RPMI7951 (cell line): ENCODE results near the gene ADH5. TPM values are rescaled to one million over a fixed set of nuclear protein-coding genes. Genes with fewer than 3 reads are reported as not detected.
"Not testable (repeated sequence)": the region's sequence is repeated elsewhere in the genome, so short reads cannot be mapped to it uniquely, and the experiment has no call there.

Experiments
- DNase-seq: peaks from one replicate; pipeline ENCODE4 v3.0.0-alpha.2; 2012; ENCODE audit warnings: low read depth
- total RNA-seq: library from RNA; depleted of rRNA; stranded (reverse); fragments of >200 nt; shearing (Covaris generic); gene quantifications from 2 replicates; pipeline ENCODE4 v1.2.3, GENCODE V29; 2014

The ADH5 gene
- total RNA-seq, 1 experiment from 2014 or later: 165 TPM

DNA sequence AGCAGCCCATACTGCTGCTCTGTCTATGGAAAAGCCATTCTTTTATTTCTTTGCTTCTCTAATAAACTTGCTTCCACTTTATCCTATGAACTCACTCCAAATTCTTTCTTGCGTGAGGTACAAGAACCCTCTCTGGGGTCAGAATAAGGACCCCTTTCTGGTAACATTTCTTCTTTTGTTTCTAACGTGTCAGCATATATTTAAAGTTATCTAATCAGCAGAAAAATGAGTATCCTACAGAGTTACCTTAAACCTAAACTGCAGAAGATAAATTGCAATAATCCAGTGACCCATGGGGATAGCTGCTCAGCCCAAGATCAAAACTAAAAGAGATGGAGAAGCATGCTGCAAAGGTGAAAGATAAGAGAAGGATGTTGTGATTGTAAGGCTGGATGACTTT, 4.0 kb downstream of the ADH5 start:
- no peak for DNase-seq

DNA sequence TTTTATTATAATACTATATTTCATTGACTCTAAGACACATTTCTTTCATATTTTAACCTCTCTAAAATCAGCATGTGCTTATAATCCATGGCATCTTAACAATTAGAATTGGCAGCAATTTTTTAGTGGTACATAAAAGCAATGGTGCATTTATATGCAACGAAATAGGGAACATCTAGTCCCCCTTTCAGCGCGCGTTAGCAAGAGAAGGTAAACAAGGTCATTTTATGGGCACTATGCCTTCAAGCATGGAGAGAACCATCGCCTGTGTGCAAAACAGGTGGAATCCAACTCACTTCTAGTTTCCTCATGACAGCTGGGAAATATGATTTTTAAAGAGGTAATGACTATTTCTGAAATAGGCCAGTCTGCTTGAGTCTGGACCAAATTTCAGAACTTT, 6.4 kb downstream of the ADH5 start:
- no peak for DNase-seq

DNA sequence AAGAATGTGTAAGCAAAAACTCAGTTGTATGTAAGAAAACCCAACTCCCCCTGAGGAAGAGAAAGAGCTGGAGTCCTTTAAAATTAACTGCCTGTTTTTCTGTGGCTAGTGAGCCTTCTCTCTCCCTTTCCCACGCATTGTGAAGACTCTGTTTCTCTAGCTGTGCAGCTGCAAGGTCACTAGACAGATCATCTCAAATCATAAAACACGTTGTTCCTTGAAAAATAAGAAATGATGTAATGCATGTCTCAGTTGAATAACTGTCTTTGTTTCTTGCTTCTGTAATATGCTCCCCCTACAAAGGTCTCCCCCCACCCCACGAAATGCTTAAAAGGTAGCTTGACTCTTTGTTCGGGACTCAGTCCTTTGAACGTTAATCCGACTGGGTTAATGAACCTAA, 7.7 kb downstream of the ADH5 start:
- not testable (repeated sequence) for DNase-seq

DNA sequence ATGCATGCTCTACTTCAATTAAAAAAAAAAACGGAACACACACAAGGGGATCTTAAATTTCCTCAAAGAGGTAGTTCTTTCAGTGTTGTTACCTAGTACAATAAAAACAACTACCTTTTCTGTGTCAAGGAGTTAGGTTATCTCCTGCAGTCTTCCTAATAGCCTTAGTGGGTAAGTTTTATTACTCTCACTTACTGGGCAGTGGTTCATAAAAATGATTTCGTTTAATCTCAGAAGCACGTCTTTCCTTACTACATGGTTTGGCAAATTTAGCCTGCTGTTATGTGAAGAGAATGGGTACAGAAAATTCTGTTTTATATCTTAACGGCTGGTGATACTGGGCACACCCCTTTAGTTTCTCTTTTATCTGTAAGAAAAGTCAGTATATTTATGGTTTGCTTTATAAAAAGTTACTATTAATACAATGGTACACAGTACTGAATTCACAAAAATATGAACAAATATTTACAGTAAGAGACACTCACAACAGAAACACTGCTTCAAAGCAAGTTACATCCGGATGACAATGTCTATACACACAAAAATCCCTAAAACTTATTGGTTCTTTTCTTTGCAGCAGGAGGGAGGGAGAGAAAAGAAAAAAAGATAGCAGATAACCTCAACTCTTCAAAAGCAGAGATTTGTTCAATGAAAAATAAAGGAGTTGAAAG, 8.8 kb downstream of the ADH5 start:
- DNase-seq: no peak

DNA sequence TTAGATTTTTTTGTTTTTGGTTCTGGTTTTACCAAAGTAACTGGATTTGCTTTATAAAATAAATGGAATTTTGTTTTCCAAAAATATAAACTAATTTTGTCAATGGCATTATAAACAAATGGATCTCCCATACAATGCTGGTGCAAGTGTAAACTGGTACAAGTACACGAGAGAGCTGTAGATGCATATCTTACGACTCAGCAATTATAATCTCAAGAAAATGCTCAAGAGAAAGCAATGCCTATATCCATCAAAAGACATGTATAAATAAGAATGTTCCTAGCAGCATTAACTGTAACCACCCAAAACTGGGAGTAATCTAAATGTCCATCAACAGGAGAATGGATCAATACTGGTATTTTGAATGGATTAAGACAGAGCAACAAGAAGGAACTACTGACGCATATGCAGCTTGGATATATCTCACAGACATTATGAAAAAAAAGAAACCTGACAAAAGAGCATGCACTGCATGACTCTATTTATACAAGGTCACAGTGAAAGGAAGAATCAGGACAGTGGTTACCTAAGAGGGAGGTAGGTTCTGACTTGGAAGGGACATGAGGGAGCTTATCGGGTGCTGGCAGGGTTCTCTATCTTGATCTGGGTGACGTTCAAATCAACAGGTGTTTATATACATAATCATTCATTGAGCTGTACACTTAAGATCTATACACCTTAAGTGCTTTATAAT, 9.5 kb downstream of the ADH5 start:
- no peak for DNase-seq

DNA sequence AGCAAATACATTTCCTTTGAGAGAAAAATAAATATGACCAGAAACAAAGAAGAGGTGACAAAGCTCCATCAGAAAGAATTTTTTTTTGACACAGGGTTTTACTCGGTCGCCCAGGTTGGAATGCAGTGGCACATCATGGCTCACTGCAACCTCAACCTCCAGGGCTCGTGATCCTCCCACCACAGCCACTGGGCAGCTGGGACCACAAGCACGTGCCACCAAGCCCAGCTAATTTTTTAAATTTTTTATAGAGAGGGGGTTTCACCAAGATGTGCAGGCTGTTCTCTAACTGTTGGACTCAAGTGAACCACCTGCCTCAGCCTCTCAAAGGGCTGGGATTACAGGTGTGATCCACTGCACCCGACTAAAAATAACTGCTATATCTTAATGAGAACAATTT, 10.3 kb downstream of the ADH5 start:
- no peak for DNase-seq

DNA sequence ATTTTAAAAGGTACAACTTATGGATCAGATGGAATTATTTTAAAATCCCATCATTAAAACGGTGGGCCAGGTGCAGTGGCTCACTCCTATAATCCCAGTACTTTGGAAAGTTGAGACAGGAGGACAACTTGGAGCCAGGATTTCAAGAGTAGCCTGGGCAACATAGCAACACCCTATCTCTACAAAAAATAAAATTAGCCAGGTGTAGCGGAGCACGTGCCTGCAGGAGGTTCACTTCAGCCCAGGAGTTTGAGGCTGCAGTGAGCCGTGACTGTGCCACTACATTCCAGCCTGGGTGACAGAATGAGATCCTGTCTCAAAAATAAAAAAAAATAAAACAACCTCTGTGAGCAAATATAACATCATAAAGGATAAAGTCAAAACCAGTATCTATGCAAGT, 11.4 kb downstream of the ADH5 start:
- DNase-seq: no peak

DNA sequence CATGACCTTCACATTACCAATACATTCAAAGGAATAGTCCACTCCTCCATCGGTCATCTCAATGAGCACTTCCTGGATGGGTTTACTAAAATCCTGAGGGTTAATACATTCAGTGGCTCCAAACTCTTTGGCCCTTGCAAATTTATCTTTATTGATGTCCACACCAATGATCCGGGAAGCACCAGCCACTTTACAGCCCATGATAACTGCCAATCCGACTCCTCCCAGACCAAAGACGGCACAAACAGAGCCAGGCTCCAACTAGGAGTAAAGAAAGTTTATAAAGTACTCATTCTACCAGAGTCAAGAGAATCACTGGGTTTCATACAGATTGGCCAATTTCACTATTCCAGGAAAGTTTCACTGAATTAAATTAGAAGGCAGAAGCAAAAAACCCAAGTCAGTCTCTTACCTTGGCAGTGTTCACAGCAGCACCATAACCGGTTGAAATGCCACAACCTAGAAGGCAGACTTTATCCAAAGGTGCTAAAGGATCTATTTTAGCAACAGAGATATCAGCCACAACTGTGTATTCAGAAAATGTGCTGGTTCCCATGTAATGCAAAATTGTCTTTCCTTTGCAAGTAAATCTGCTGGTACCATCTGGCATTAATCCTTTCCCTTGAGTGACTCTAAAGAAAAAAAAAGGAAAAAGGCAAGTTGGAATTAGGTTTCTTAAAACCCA, 12.2 kb downstream of the ADH5 start:
- DNase-seq: no peak

DNA sequence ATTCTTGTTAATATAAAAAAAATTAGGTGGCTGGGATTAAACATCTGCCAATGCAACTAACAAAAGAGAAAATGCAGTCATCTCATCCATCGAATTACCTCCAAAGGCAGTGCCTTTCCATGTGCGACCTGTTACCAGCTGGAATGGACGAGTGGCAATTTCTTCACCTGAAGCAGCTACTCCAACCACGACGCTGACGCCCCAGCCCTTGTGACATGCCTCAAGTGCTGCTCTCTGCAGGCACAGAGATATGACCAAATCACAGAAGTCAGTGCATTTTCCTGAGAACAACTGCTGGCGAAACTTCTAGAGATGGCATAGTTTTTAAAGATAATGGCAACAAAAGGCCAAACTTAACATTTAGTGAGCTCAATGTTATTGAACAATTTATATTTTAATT, 13.8 kb downstream of the ADH5 start:
- DNase-seq: no peak

DNA sequence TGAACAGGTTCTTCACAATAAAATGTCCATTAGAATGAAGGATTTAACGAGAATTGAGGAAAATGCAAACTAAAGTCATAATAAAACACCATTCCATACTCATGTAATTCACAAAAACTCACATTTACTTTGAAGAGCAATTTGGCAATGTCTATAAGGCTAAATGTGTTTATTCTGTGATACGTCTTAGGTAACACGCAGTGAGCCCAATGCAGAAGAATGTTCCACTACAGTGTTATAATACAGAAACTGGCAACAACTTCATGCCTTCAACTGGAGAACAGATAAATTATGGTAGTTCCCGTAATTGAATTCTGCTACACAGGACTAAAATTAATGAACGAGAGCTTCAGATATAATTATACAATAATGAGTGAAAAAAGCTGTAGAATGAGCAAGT, 17.4 kb downstream of the ADH5 start:
- no peak for DNase-seq

DNA sequence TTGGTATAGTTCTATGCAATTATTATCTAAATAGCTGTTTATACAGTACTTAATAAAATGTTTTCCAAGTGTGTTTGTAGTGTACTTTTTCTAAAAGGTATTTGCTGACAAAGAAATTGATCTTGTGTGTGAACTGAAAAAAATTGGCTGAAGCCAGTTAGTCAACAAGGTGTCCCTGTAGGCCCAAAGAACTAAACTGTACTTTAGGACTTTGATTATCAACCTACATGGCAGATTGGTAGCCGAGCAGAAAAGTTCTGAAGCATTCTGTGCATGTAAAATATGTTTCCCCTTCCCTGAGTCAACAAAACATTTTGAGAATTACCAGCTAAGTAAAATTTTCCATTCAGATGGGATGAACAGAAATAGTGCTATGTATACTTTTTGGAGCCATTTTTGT, 21.0 kb downstream of the ADH5 start:
- DNase-seq: no peak

DNA sequence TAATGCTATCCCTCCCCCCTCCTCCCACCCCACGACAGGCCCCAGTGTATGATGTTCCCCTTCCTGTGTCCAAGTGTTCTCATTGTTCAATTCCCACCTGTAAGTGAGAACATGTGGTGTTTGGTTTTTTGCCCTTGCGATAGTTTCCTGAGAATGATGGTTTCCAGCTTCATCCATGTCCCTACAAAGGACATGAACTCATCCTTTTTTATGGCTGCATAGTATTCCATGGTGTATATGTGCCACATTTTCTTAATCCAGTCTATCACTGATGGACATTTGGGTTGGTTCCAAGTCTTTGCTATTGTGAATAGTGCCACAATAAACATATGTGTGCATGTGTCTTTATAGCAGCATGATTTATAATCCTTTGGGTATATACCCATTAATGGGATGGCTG, 23.1 kb downstream of the ADH5 start:
- DNase-seq: not testable (repeated sequence)

DNA sequence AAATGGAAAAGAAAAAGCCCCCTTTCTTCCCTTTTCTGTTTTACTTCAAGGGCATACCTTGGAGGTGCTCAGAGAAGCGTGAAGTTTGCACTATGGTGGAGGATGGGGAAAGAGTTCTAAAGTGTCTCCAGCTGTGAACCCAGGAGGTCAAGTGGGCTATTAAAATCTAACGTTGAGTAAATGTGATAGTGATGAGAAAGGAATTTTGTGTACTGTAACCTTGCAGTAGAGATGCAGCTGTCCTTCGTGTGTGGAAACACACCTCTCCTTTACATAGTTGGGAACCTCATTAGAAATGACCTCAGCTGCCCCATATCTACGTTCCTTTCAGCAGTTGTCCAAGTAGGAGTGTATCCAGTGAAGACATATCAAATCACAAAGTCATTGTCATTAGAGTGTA, 26.5 kb downstream of the ADH5 start:
- DNase-seq: no peak

DNA sequence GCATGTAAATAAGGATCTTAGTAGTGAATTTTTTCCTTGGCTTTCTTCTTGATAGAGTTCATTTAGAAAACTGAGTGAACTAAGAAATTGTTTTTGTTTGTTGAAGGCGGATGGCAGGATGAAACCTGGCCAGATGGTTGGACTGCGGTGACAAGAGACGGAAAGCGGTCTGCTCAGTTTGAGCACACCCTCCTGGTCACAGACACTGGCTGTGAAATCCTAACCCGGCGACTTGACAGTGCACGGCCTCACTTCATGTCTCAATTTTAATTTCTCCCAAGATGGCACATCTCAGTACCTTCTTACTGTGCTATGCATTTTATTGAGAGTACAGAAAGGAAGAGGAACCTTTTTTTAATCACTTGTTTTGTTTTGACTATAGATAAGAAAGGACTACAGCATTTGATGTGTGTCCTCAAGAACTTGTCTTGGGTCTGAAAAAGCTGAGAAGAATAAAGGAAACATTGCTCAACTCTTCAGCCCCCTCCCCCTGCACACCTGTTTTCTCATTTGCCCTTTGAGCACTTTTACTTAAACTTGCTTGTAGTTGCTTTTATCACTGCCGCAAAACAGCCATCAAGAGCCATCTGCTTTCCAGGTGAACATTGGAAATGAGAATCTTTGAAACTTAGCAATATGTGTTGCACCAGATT, 27.4 kb downstream of the ADH5 start:
- no peak for DNase-seq

DNA sequence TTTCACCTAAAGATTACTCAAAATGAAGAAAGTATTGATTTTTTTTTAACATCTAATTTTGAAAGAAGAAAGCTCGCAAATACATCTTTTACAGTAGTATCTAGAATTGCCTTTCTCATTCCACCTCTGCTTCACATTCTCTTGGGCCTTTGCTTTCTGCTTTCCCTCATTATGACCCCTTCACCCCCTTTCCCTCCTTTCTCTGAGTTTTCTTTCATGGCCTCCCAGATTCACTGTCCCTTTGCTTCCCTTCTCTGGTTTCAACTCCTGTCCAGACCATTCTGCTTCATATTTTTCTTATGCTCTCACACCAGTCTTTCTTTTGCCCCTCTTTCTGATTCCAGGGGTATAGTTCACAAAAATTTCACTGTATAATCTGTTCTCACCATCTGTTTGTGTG, 29.0 kb downstream of the ADH5 start:
- DNase-seq: no peak

DNA sequence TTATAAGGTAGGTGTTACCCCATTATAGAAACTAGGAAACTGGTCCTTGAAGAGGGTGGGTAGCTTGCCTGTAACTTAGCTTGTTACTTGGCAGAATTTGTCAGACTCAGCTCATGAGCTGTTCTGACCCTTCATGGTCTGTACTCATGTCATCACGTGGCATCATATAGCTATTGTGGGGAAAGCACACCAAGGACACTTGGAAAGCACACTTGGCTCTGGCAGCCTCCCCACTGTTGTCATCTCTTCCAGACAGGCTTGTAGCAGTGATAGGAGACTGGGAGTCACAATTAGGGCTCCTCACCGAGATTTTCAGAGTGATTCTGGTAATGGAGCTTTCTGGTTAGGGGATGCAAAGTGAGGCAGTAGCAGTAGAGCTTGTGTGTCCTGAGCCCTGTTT, 30.4 kb downstream of the ADH5 start:
- DNase-seq: no peak

DNA sequence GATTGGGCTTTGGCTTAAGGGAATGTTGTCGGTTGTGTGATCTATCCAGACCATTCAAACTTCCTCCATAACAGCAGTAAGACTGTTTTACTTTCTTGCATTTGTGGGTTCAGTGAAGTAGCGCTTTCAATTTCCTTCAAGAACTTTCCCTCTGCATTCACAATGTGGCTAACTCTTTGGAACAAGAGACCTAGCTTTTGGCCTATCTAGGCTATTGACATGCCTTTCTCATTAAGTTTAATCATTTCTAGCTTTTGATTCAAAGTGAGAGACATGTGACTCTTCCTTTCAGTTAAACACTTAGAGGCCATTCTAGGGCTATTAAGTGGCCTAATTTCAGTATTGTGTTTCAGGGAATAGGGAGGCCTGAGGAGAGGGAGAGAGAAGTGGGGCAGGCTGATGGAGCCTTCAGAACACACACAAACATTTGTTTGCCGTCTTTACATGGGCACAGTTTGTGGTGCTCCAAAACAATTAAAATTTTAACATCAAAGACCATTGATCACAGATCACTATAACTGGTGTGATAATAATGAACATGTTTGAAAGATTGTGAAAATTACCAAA, 34.1 kb downstream of the ADH5 start:
- DNase-seq: no peak

DNA sequence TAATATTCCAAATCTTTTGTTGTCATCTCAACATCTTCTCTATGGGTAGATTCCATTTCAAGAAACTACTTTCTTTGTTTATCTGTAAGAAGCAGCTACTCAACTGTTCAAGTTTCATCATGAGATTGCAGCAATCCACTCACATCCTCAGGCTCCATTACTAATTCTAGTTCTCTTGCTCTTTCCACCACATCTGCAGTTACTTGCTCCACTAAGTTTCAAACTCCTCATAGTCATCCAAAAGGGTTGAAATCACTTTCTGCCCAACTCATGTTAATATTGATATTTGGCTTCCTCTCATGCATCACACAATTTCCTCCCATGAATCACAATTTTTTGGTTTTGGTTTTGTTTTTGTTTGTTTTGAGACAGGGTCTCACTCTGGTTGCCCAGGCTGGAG, 35.7 kb downstream of the ADH5 start:
- no peak for DNase-seq

DNA sequence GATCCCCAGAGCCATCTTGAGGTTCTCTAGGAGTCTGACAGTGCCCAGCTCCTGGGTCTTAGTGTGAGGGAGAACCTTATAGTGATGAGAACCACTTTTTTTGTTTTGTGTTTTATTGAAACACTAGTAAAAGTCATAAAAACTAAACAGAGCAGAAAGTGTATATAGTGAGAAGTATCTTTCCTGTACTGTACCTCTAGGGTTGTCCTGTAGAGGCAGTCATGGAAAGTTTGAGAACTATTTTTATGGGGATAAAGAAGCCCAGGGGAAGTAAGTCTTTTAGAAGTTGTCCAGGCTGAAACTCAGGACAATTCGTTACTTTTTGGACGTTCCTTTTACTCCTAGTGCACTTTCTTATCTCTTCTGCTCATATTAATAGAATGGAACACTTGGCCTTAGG, 40.9 kb downstream of the ADH5 start:
- DNase-seq: no peak

DNA sequence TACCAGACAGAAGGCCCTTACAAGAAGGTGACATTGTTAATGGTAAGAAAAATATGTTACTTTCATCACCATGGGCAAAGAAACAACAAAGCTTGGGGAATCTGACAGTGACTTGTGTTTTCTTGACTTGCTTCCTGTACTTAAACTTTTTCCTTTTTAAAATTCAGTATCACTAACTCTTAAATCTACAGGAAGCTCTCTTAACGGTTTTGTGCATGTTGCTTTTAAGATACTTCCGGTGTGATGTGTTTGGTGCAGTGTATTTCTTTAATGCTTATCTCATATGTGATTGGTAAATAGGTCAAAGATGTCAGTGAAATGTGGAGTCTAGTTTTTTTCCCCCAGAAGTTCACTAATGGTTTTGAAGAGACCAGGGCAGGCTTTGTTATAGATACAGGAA, 45.2 kb downstream of the ADH5 start:
- DNase-seq: no peak

DNA sequence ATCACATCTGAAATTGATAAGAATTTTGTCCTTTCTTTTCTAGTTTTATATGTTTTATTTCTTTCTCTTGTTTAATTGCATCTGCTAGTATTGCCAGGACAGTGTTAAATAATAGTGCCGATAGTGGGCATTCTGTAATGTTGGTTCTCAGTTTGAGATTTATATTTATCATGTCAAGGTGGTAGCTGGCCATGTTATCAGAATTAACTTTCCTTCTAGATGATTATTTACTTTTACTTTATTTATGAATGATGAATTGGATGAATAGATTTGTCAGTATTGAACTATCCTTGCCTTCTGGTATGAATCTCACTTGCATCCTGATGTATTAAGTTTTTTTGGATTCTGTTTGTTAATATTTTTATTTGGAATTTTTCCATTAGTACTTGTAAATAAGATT, 50.4 kb downstream of the ADH5 start:
- DNase-seq: no peak

DNA sequence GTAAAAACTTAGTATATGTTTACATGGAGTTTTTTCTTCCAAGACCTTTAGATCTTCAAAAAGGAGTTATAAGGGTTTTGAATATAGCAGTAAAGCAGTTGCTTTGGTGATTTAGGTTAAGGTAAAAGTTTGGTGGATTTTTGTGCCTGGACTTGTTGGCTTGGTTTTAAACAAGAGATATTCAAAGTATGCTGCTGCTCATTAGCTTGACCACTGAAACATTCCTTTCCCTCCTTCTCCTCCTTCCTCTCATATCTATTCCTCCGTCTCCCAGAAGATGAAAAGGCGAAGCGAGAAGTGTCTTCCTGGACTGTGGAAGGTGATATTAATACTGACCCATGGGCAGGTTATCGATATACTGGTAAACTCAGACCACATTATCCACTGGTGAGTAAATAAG, 54.6 kb downstream of the ADH5 start:
- DNase-seq: no peak
